Measurements from ENCODE around the gene SH3BP5L. TPM values are rescaled to one million over a fixed set of nuclear protein-coding genes. Genes with fewer than 3 reads are reported as not detected.

The SH3BP5L gene
- total and polyA plus RNA-seq, 2 donors (not counting 1 experiment from before 2014, with no cell fraction given) = 19.2 to 36.5 TPM

GRCh38 chr1:248838357-248839167, 12.8 kb upstream of the SH3BP5L start:
- Mint-ChIP-seq H3K4me1 (peaks cover 38% of the 10 kb centered on the region), H3K27me3 (no peaks in the 10 kb centered on the region), H3K9me3 (ENCODE audit: insufficient read depth) (no peaks in the 10 kb centered on the region), H3K4me3 (no peak overlapping the region), H3K27ac (no peak overlapping the region)
- POLR2A ChIA-PET = interaction anchor here (0.8 to 4.0 kb wide), 9 partner anchors 12 to 67 kb away, joined by 3 to 88 read pairs (median 4); partner anchors contain the start of genes PGBD2, SH3BP5L and ZNF692
- peak overlapping the region; percentile 65 to 94 (median 92) for H3K4me3 ChIP-seq (ENCODE audit: control extremely low read depth in 1 of 5, extremely low read depth in 1 of 5, insufficient read depth in 1 of 5, low read depth in 2 of 5, low read length in 4 of 5)
- H3K4me1 ChIP-seq (ENCODE audit: control insufficient read depth in 2 of 2, insufficient read depth in 2 of 2, low read length in 2 of 2) = peaks cover 42 to 50% of the 10 kb centered on the region in 2 donors
- under 1% methylated on average over 82 of the region's 82 CpGs for WGBS (ENCODE audit: insufficient coverage)
- H3K79me2 ChIP-seq (ENCODE audit: control insufficient read depth, insufficient read depth, low read length) = peaks cover 60% of the 10 kb centered on the region
- intact Hi-C loops (cut with micrococcal nuclease) = loop anchor here (1.0 to 5.0 kb wide), 6 partner anchors 12 to 1906 kb away; partner anchors contain the start of genes AHCTF1 and PGBD2
- H3K9me3 ChIP-seq (ENCODE audit: control extremely low read depth in 1 of 3, control insufficient read depth in 2 of 3, insufficient read depth in 1 of 3, low read length in 2 of 3) = no peaks in the 10 kb centered on the region
- H3K27me3 ChIP-seq (replicated peaks in 1 of 4; ENCODE audit: control extremely low read depth in 1 of 4, control insufficient read depth in 3 of 4, insufficient read depth in 4 of 4, low read length in 3 of 4) = no peaks in the 10 kb centered on the region
- ATAC-seq (ENCODE audit: low read depth) (peak; percentile 61), DNase-seq (peak; percentile 95)
- H2AFZ ChIP-seq (ENCODE audit: insufficient read depth, low read depth, low read length, poor library complexity, severe bottlenecking) = peak overlapping the region; percentile 88
- peak overlapping the region; percentile 97 to 99 for H3K27ac ChIP-seq (ENCODE audit: low read length in 2 of 2)
- peak overlapping the region; percentile 93 for H3K4me2 ChIP-seq (replicated peaks; ENCODE audit: low read depth, low read length, poor library complexity, severe bottlenecking)
- H4K20me1 ChIP-seq (ENCODE audit: control insufficient read depth, insufficient read depth, low read length, poor library complexity, severe bottlenecking) = peaks cover 18% of the 10 kb centered on the region
- peaks cover 3 to 17% of the 10 kb centered on the region in 2 experiments for H3K36me3 ChIP-seq (replicated peaks in 1 of 2; ENCODE audit: control extremely low read depth in 1 of 2, control insufficient read depth in 1 of 2, extremely low read depth in 1 of 2, insufficient read depth in 2 of 2, low read length in 1 of 2)
- TF ChIP-seq EZH2 (IDR thresholded peaks at IDR 0.05; ENCODE audit: borderline replicate concordance, insufficient read depth, low read depth, low read length, poor library complexity, severe bottlenecking) = no peak
- H3K9ac ChIP-seq (ENCODE audit: low read length) = peak overlapping the region; percentile 94
- CTCF ChIA-PET = interaction anchor here (0.7 to 4.0 kb wide), 9 partner anchors 12 to 216 kb away, joined by 3 to 64 read pairs (median 8); partner anchors contain the start of genes SH3BP5L and ZNF692

GRCh38 chr1:248837781-248838356, 12.2 kb upstream of the SH3BP5L start, which contains the start of gene ZNF672:
Gene ZNF672 (plus strand): TSS chr1:248838224. CDS start chr1:248847275, 9,051 bp downstream.
- no peak within 1 kb of the TSS for H3K4me3 Mint-ChIP-seq

More at GRCh38 chr1:248837781-248838356, 12.2 kb upstream of the SH3BP5L start, which contains the start of gene ZNF672:
- TF ChIP-seq CTCF (IDR thresholded peaks at IDR 0.05) (no peak), EZH2 (IDR thresholded peaks at IDR 0.05; ENCODE audit: borderline replicate concordance, insufficient read depth, low read depth, low read length, poor library complexity, severe bottlenecking) (no peak)
- Histone ChIP-seq H3K79me2 (ENCODE audit: control insufficient read depth, insufficient read depth, low read length) (peaks cover 54% of the 10 kb centered on the region), H3K4me3 (ENCODE audit: control extremely low read depth in 1 of 5, extremely low read depth in 1 of 5, insufficient read depth in 1 of 5, low read depth in 2 of 5, low read length in 4 of 5) (peak within 1 kb of the TSS; percentile 65 to 94 (median 92)), H3K27me3 (replicated peaks in 1 of 4; ENCODE audit: control extremely low read depth in 1 of 4, control insufficient read depth in 3 of 4, insufficient read depth in 4 of 4, low read length in 3 of 4) (no peaks in the 10 kb centered on the region), H3K9ac (ENCODE audit: low read length) (peak within 1 kb of the TSS; percentile 94), H4K20me1 (ENCODE audit: control insufficient read depth, insufficient read depth, low read length, poor library complexity, severe bottlenecking) (peaks cover 18% of the 10 kb centered on the region), H3K36me3 (replicated peaks in 1 of 2; ENCODE audit: control extremely low read depth in 1 of 2, control insufficient read depth in 1 of 2, extremely low read depth in 1 of 2, insufficient read depth in 2 of 2, low read length in 1 of 2) (peaks cover 0 to 12% of the 10 kb centered on the region in 2 experiments), H3K9me3 (ENCODE audit: control extremely low read depth in 1 of 3, control insufficient read depth in 2 of 3, insufficient read depth in 1 of 3, low read length in 2 of 3) (no peaks in the 10 kb centered on the region), H3K4me1 (ENCODE audit: control insufficient read depth in 2 of 2, insufficient read depth in 2 of 2, low read length in 2 of 2) (peaks cover 42 to 47% of the 10 kb centered on the region in 2 donors), H3K4me2 (replicated peaks; ENCODE audit: low read depth, low read length, poor library complexity, severe bottlenecking) (peak within 1 kb of the TSS; percentile 93), H3K27ac (ENCODE audit: low read length in 2 of 2) (peak within 1 kb of the TSS; percentile 97 to 99), H2AFZ (ENCODE audit: insufficient read depth, low read depth, low read length, poor library complexity, severe bottlenecking) (peak within 1 kb of the TSS; percentile 88)
- Mint-ChIP-seq H3K27ac (no peak within 1 kb of the TSS), H3K9me3 (ENCODE audit: insufficient read depth) (no peaks in the 10 kb centered on the region), H3K27me3 (no peaks in the 10 kb centered on the region), H3K4me1 (peaks cover 36% of the 10 kb centered on the region)
- DNase-seq (peak; percentile 94), ATAC-seq (ENCODE audit: low read depth) (peak; percentile 82)
- CTCF ChIA-PET = interaction anchor here (0.6 to 4.0 kb wide), 9 partner anchors 11 to 215 kb away, joined by 3 to 64 read pairs (median 8); partner anchors contain the start of genes SH3BP5L and ZNF692
- under 1% methylated on average over 45 of the region's 48 CpGs for WGBS (ENCODE audit: insufficient coverage)
- intact Hi-C loops (cut with micrococcal nuclease) = loop anchor here (1.0 to 5.0 kb wide), 5 partner anchors 12 to 1906 kb away; partner anchors contain the start of genes AHCTF1 and PGBD2
- POLR2A ChIA-PET = interaction anchor here (1.0 to 4.0 kb wide), 8 partner anchors 12 to 68 kb away, joined by 3 to 88 read pairs (median 4); partner anchors contain the start of genes PGBD2, SH3BP5L and ZNF692

All from B cell (primary cell).